NAMALWA (cell line): ENCODE measurements around the gene S100A2.
"Not testable (repeated sequence)": the region's sequence is repeated elsewhere in the genome, so short reads cannot be mapped to it uniquely, and the experiment has no call there.

Experiments used
- DNase-seq: peaks from one replicate; pipeline ENCODE4 v3.0.0-alpha.2; 2015; ENCODE audit warnings: low spot score

Gene S100A2

GRCh38 chr1:153563991-153564390 lies 1.7 kb downstream of the S100A2 start:
- no peak for DNase-seq

- no peak for DNase-seq
These were observed 2.2 kb downstream of the S100A2 start for GRCh38 chr1:153563483-153563901.

GRCh38 chr1:153562021-153562420 lies 3.6 kb downstream of the S100A2 start:
- DNase-seq: not testable (repeated sequence)

- DNase-seq: no peak
These were observed 4.1 kb downstream of the S100A2 start for GRCh38 chr1:153561466-153561985.

GRCh38 chr1:153560771-153561465 lies 4.7 kb downstream of the S100A2 start:
- DNase-seq: no peak

- no peak for DNase-seq
These were observed 5.4 kb downstream of the S100A2 start for GRCh38 chr1:153560241-153560640.

GRCh38 chr1:153557877-153558276 lies 7.8 kb downstream of the S100A2 start:
- DNase-seq: no peak

GRCh38 chr1:153556348-153556747 lies 9.3 kb downstream of the S100A2 start:
- DNase-seq: no peak

GRCh38 chr1:153553830-153554541 lies 11.7 kb downstream of the S100A2 start:
- DNase-seq: no peak

GRCh38 chr1:153553096-153553495 lies 12.5 kb downstream of the S100A2 start:
- DNase-seq: no peak

- DNase-seq: no peak
These were observed 13.3 kb downstream of the S100A2 start for GRCh38 chr1:153552335-153552734.

- DNase-seq: no peak
These were observed 14.7 kb downstream of the S100A2 start for GRCh38 chr1:153550827-153551500.

GRCh38 chr1:153550398-153550758 lies 15.3 kb downstream of the S100A2 start:
- no peak for DNase-seq

GRCh38 chr1:153549741-153550397 lies 15.8 kb downstream of the S100A2 start:
- no peak for DNase-seq

- DNase-seq: no peak
These were observed 16.6 kb downstream of the S100A2 start, which contains the start of gene S100A3 for GRCh38 chr1:153548722-153549688. Gene S100A3 (minus strand): TSS chr1:153549258. CDS start chr1:153548485, 773 bp downstream.

GRCh38 chr1:153547560-153548551 lies 17.8 kb downstream of the S100A2 start:
- no peak for DNase-seq

GRCh38 chr1:153546796-153547559 lies 18.7 kb downstream of the S100A2 start:
- no peak for DNase-seq

GRCh38 chr1:153546371-153546770 lies 19.3 kb downstream of the S100A2 start:
- no peak for DNase-seq
